ENCODE data around the gene FHOD1. TPM values are rescaled to one million over a fixed set of nuclear protein-coding genes. Genes with fewer than 3 reads are reported as not detected.

FHOD1 gene
- total RNA-seq, 2 donors from 2014 or later: 28.5 to 31.7 TPM

- peak overlapping the region; percentile 82 for H3K4me3 ChIP-seq
- no peak for ATAC-seq (ENCODE audit: insufficient number of reproducible peaks, low FRiP score, low read depth)
- DNase-seq (ENCODE audit: low spot score): no peak
- no peak for TF ChIP-seq CTCF (IDR thresholded peaks at IDR 0.05)
- H3K36me3 ChIP-seq: no peaks in the 10 kb centered on the region
- no peaks in the 10 kb centered on the region for H3K9me3 ChIP-seq
- H3K4me1 ChIP-seq (ENCODE audit: control insufficient read depth in 1 of 2, low read depth in 2 of 2): peaks cover 44 to 61% of the 10 kb centered on the region in 2 donors
- H3K27me3 ChIP-seq (replicated peaks; ENCODE audit: insufficient read depth): no peaks in the 10 kb centered on the region
- peak overlapping the region; percentile 74 to 84 for H3K27ac ChIP-seq
These were observed 2.1 kb downstream of the FHOD1 start for GRCh38 chr16:67245186-67245585.

GRCh38 chr16:67244387-67245185 is 2.7 kb downstream of the FHOD1 start:
- no peak for TF ChIP-seq CTCF (IDR thresholded peaks at IDR 0.05)
- Histone ChIP-seq H3K4me3 (peak overlapping the region; percentile 7), H3K36me3 (no peaks in the 10 kb centered on the region), H3K4me1 (ENCODE audit: control insufficient read depth in 1 of 2, low read depth in 2 of 2) (peaks cover 44 to 65% of the 10 kb centered on the region in 2 donors), H3K27me3 (replicated peaks; ENCODE audit: insufficient read depth) (no peaks in the 10 kb centered on the region), H3K9me3 (no peaks in the 10 kb centered on the region), H3K27ac (peak overlapping the region; percentile 74 to 84)
- peak; percentile 36 for DNase-seq (ENCODE audit: low spot score)
- no peak for ATAC-seq (ENCODE audit: insufficient number of reproducible peaks, low FRiP score, low read depth)

GRCh38 chr16:67243481-67243880 is 3.8 kb downstream of the FHOD1 start:
- Histone ChIP-seq H3K4me3 (no peak overlapping the region), H3K27ac (peak overlapping the region; percentile 74 to 84), H3K27me3 (replicated peaks; ENCODE audit: insufficient read depth) (no peaks in the 10 kb centered on the region), H3K36me3 (peaks cover 6% of the 10 kb centered on the region), H3K4me1 (ENCODE audit: control insufficient read depth in 1 of 2, low read depth in 2 of 2) (peaks cover 42 to 57% of the 10 kb centered on the region in 2 donors), H3K9me3 (no peaks in the 10 kb centered on the region)
- no peak for TF ChIP-seq CTCF (IDR thresholded peaks at IDR 0.05)
- ATAC-seq (ENCODE audit: insufficient number of reproducible peaks, low FRiP score, low read depth): no peak
- DNase-seq (ENCODE audit: low spot score): no peak

- Histone ChIP-seq H3K36me3 (peaks cover 18% of the 10 kb centered on the region), H3K27me3 (replicated peaks; ENCODE audit: insufficient read depth) (no peaks in the 10 kb centered on the region), H3K27ac (peak overlapping the region; percentile 83 to 89), H3K4me3 (no peak overlapping the region), H3K9me3 (no peaks in the 10 kb centered on the region), H3K4me1 (ENCODE audit: control insufficient read depth in 1 of 2, low read depth in 2 of 2) (peaks cover 34 to 47% of the 10 kb centered on the region in 2 donors)
- TF ChIP-seq CTCF (IDR thresholded peaks at IDR 0.05): no peak
- no peak for DNase-seq (ENCODE audit: low spot score)
- ATAC-seq (ENCODE audit: insufficient number of reproducible peaks, low FRiP score, low read depth): no peak
These were observed 5.0 kb downstream of the FHOD1 start for GRCh38 chr16:67242138-67242730.
